Trophoblast cell (in vitro differentiated cells and primary cell): ENCODE results near the gene DNM1.

Experiments
- DNase-seq, 2 donors: peaks; one replicate each; pipeline ENCODE4 v3.0.0-alpha.2; 2016
- H2AFZ ChIP-seq: 2 replicates; pipeline ENCODE4 v1.6.1; 2013; ENCODE audit warnings: low read length, moderate library complexity, mild to moderate bottlenecking; ENCODE audit not compliant: insufficient read depth, poor library complexity
- H2AK5ac ChIP-seq: 2 replicates; pipeline ENCODE4 v1.6.1; 2013; ENCODE audit warnings: mild to moderate bottlenecking, low read length
- H2BK120ac ChIP-seq: 2 replicates; pipeline ENCODE4 v1.6.1; 2013; ENCODE audit warnings: low read length, mild to moderate bottlenecking, moderate library complexity; ENCODE audit not compliant: insufficient read depth, poor library complexity
- H2BK12ac ChIP-seq: 2 replicates; pipeline ENCODE4 v1.6.1; 2013; ENCODE audit warnings: mild to moderate bottlenecking, low read length, moderate library complexity
- H2BK5ac ChIP-seq: 2 replicates; pipeline ENCODE4 v1.6.1; 2013; ENCODE audit warnings: low read length, low read depth, moderate library complexity, mild to moderate bottlenecking; ENCODE audit not compliant: poor library complexity
- H3K14ac ChIP-seq: 2 replicates; pipeline ENCODE4 v1.6.1; 2013; ENCODE audit warnings: mild to moderate bottlenecking, low read length
- H3K18ac ChIP-seq: 2 replicates; pipeline ENCODE4 v1.6.1; 2013; ENCODE audit warnings: mild to moderate bottlenecking, low read length
- H3K23ac ChIP-seq: 2 replicates; pipeline ENCODE4 v1.6.1; 2013; ENCODE audit warnings: low read length
- H3K27ac ChIP-seq: 2 replicates; pipeline ENCODE4 v1.5.1; 2013; ENCODE audit warnings: low read depth, mild to moderate bottlenecking, inconsistent platforms, low read length, moderate library complexity
- H3K27me3 ChIP-seq: 2 replicates; pipeline ENCODE4 v1.6.1; 2013; ENCODE audit warnings: inconsistent platforms, mild to moderate bottlenecking, low read length, moderate library complexity; ENCODE audit not compliant: insufficient read depth
- H3K36me3 ChIP-seq, 2 experiments: 1 replicate in 1 of 2; 2 replicates in 1 of 2; pipeline ENCODE4 v1.6.1; 2013; ENCODE audit warnings: low read length in 2 of 2, mild to moderate bottlenecking in 2 of 2, moderate library complexity in 1 of 2; ENCODE audit not compliant: insufficient read depth in 2 of 2, control insufficient read depth in 1 of 2
- H3K4ac ChIP-seq: 2 replicates; pipeline ENCODE4 v1.6.1; 2013; ENCODE audit warnings: low read depth, mild to moderate bottlenecking, low read length, moderate library complexity
- H3K4me1 ChIP-seq, 2 experiments: 1 replicate in 1 of 2; 2 replicates in 1 of 2; pipeline ENCODE4 v1.6.1; 2013; ENCODE audit warnings: low read length in 2 of 2, mild to moderate bottlenecking in 2 of 2, moderate library complexity in 1 of 2; ENCODE audit not compliant: insufficient read depth in 2 of 2, control insufficient read depth in 1 of 2
- H3K4me2 ChIP-seq: 2 replicates; pipeline ENCODE4 v1.6.1; 2013; ENCODE audit warnings: inconsistent platforms, mild to moderate bottlenecking, low read length, moderate library complexity
- H3K4me3 ChIP-seq: 2 replicates; pipeline ENCODE4 v1.5.1; 2013; ENCODE audit warnings: mild to moderate bottlenecking, low read depth, low read length, inconsistent platforms
- H3K79me1 ChIP-seq: one replicate; pipeline ENCODE4 v1.6.1; 2013; ENCODE audit warnings: low read length
- H3K79me2 ChIP-seq: 2 replicates; pipeline ENCODE4 v1.6.1; 2013; ENCODE audit warnings: low read length, mild to moderate bottlenecking; ENCODE audit not compliant: control insufficient read depth, insufficient read depth, poor library complexity
- H3K9ac ChIP-seq: 2 replicates; pipeline ENCODE4 v1.6.1; 2013; ENCODE audit warnings: mild to moderate bottlenecking, low read length
- H3K9me3 ChIP-seq: 2 replicates; pipeline ENCODE4 v1.6.1; 2013; ENCODE audit warnings: low read depth, mild to moderate bottlenecking, control low read depth, inconsistent platforms, low read length; ENCODE audit not compliant: insufficient read depth
- H4K12ac ChIP-seq: 2 replicates; pipeline ENCODE4 v1.6.1; 2013; ENCODE audit warnings: low read depth, mild to moderate bottlenecking, low read length, moderate library complexity
- H4K8ac ChIP-seq: 2 replicates; pipeline ENCODE4 v1.6.1; 2013; ENCODE audit warnings: low read depth, mild to moderate bottlenecking, low read length, moderate library complexity
- H4K91ac ChIP-seq: one replicate; pipeline ENCODE4 v1.6.1; 2013; ENCODE audit warnings: low read depth, mild to moderate bottlenecking, low read length, moderate library complexity
- WGBS: extraction: QIAGEN DNeasy Blood & Tissue Kit; methylation state at CpG from one replicate; pipeline ENCODE4 v1.1.7; 2013; ENCODE audit warnings: missing lambda C conversion rate; ENCODE audit not compliant: insufficient read length, insufficient coverage; ENCODE audit errors: extremely low coverage; 5-methylcytosine and 5-hydroxymethylcytosine counted together

Gene DNM1

GRCh38 chr9:128174062-128174461 lies 29.1 kb upstream of the DNM1 start:
- Histone ChIP-seq H3K4me1 (peaks cover 7 to 10% of the 10 kb centered on the region in 2 experiments), H4K91ac (no peak overlapping the region), H4K12ac (no peak overlapping the region), H3K9ac (no peak overlapping the region), H3K27me3 (no peaks in the 10 kb centered on the region), H3K14ac (no peak overlapping the region), H2BK120ac (no peak overlapping the region), H2AK5ac (no peak overlapping the region), H2BK5ac (no peak overlapping the region), H3K4ac (no peak overlapping the region), H3K79me2 (no peaks in the 10 kb centered on the region), H3K27ac (no peak overlapping the region), H3K9me3 (peaks cover 6% of the 10 kb centered on the region), H3K36me3 (peaks cover 47 to 53% of the 10 kb centered on the region in 2 experiments), H3K4me2 (no peak overlapping the region), H3K18ac (no peak overlapping the region), H3K23ac (no peak overlapping the region), H2AFZ (no peak overlapping the region), H2BK12ac (no peak overlapping the region), H3K79me1 (no peaks in the 10 kb centered on the region), H4K8ac (no peak overlapping the region), H3K4me3 (no peak overlapping the region)
- DNase-seq: peak in 1 of 2 donors; percentile 26
- WGBS: no CpG with 5 or more reads among the region's 4 CpGs

DNA sequence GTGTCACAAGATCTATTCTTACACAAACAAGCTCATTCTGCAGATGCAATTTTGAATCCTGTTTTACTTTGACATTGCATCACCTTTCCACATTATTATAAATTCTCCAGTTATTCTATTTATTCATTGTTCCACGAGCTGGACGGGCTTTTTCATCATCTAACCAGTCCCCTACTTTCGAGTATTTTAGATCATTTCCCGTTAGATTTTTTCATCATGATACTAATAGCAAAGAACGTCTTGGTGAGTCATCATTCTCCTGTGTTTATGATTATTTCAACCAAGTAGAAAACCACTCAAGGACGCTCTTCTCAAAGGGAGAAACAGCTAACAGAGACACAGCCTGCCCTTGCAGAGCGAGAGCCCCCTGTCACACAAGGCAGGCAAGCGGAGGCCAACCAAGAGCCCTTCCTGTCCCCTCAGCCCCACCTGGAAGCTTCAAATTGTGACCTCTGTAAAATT lies 28.0 kb upstream of the DNM1 start:
- H3K27ac ChIP-seq: no peak overlapping the region
- H3K4me2 ChIP-seq: no peak overlapping the region
- H3K14ac ChIP-seq: no peak overlapping the region
- H4K8ac ChIP-seq: no peak overlapping the region
- no peak overlapping the region for H4K12ac ChIP-seq
- H3K36me3 ChIP-seq: peaks cover 47 to 51% of the 10 kb centered on the region in 2 experiments
- peaks cover 7 to 10% of the 10 kb centered on the region in 2 experiments for H3K4me1 ChIP-seq
- H2AK5ac ChIP-seq: no peak overlapping the region
- no peak overlapping the region for H3K4me3 ChIP-seq
- no peak overlapping the region for H2AFZ ChIP-seq
- no peak overlapping the region for H4K91ac ChIP-seq
- no CpG with 5 or more reads among the region's 8 CpGs for WGBS
- H3K4ac ChIP-seq: no peak overlapping the region
- H2BK12ac ChIP-seq: no peak overlapping the region
- H3K79me1 ChIP-seq: no peaks in the 10 kb centered on the region
- no peaks in the 10 kb centered on the region for H3K27me3 ChIP-seq
- no peak overlapping the region for H3K23ac ChIP-seq
- H3K9me3 ChIP-seq: peaks cover 7% of the 10 kb centered on the region
- H2BK120ac ChIP-seq: no peak overlapping the region
- H2BK5ac ChIP-seq: no peak overlapping the region
- H3K18ac ChIP-seq: no peak overlapping the region
- H3K9ac ChIP-seq: no peak overlapping the region
- peak in 1 of 2 donors; percentile 51 for DNase-seq
- H3K79me2 ChIP-seq: no peaks in the 10 kb centered on the region

- no peak overlapping the region for H3K18ac ChIP-seq
- no peak overlapping the region for H3K4me3 ChIP-seq
- H3K79me1 ChIP-seq: no peaks in the 10 kb centered on the region
- H3K27ac ChIP-seq: no peak overlapping the region
- H4K8ac ChIP-seq: no peak overlapping the region
- H2AK5ac ChIP-seq: no peak overlapping the region
- H3K9ac ChIP-seq: no peak overlapping the region
- peak in 1 of 2 donors; percentile 33 for DNase-seq
- H3K79me2 ChIP-seq: no peaks in the 10 kb centered on the region
- no peak overlapping the region for H2AFZ ChIP-seq
- H2BK5ac ChIP-seq: no peak overlapping the region
- H2BK120ac ChIP-seq: no peak overlapping the region
- H4K12ac ChIP-seq: no peak overlapping the region
- H3K27me3 ChIP-seq: no peaks in the 10 kb centered on the region
- H3K23ac ChIP-seq: no peak overlapping the region
- H3K4me2 ChIP-seq: no peak overlapping the region
- H3K4me1 ChIP-seq: peaks cover 7 to 10% of the 10 kb centered on the region in 2 experiments
- H3K14ac ChIP-seq: no peak overlapping the region
- H2BK12ac ChIP-seq: no peak overlapping the region
- H3K4ac ChIP-seq: no peak overlapping the region
- H3K36me3 ChIP-seq: peaks cover 52 to 54% of the 10 kb centered on the region in 2 experiments
- H4K91ac ChIP-seq: no peak overlapping the region
- WGBS: no CpG with 5 or more reads among the region's 2 CpGs
- peaks cover 7% of the 10 kb centered on the region for H3K9me3 ChIP-seq
Observed at GRCh38 chr9:128175726-128176125, 27.5 kb upstream of the DNM1 start.

DNA sequence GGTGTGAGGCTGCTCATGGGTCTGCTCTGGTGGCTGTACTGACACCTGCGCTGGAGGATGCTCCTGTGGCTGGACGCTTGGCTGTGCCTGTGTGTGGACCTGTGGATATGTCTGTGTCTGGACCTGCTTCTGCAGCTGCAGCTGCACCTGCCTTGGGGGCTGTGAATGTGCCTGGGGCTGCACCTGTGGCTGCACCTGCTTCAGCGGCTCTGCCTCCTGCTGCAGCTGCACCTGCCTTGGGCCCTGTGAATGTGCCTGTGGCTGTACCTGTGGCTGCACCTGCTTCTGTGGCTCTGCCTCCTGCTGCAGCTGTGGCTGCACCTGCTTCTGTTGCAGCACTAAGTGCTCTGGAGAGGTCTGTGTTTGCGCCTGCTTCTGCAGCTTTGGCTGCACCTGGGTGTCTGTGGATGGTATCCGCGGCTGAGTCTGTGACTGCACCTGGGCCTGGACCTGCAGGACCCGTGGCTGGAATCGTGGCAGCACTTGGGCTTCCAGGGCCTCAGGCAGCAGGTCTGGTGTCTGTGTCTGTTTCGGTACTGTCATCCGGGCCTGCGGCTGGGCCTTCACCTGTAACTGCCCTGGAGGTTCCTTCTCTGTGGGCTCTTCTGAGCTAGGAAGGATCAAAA lies 24.3 kb upstream of the DNM1 start:
- no peak overlapping the region for H3K18ac ChIP-seq
- no peak overlapping the region for H3K4ac ChIP-seq
- H3K79me1 ChIP-seq: no peaks in the 10 kb centered on the region
- no CpG with 5 or more reads among the region's 11 CpGs for WGBS
- H2BK5ac ChIP-seq: no peak overlapping the region
- no peak overlapping the region for H3K4me2 ChIP-seq
- H4K12ac ChIP-seq: no peak overlapping the region
- DNase-seq: peak in 1 of 2 donors; percentile 13
- H3K14ac ChIP-seq: no peak overlapping the region
- no peak overlapping the region for H4K91ac ChIP-seq
- no peak overlapping the region for H3K23ac ChIP-seq
- no peak overlapping the region for H2BK12ac ChIP-seq
- H3K4me3 ChIP-seq: no peak overlapping the region
- peaks cover 58 to 64% of the 10 kb centered on the region in 2 experiments for H3K36me3 ChIP-seq
- H3K4me1 ChIP-seq: peaks cover 7 to 10% of the 10 kb centered on the region in 2 experiments
- no peaks in the 10 kb centered on the region for H3K79me2 ChIP-seq
- H3K27ac ChIP-seq: no peak overlapping the region
- no peak overlapping the region for H2BK120ac ChIP-seq
- no peaks in the 10 kb centered on the region for H3K27me3 ChIP-seq
- peaks cover 7% of the 10 kb centered on the region for H3K9me3 ChIP-seq
- no peak overlapping the region for H4K8ac ChIP-seq
- H2AK5ac ChIP-seq: no peak overlapping the region
- H2AFZ ChIP-seq: no peak overlapping the region
- H3K9ac ChIP-seq: no peak overlapping the region
